Neural crest cell (in vitro differentiated cells): Measurements from ENCODE around the gene SIRPB2. TPM values are rescaled to one million over a fixed set of nuclear protein-coding genes. Genes with fewer than 3 reads are reported as not detected.

Source experiments
- DNase-seq: peaks from one replicate; pipeline ENCODE4 v3.0.0; 2021; ENCODE audit warnings: low read depth, mixed read lengths, low spot score
- H3K27ac Mint-ChIP-seq: one replicate; pipeline ENCODE4 v1.8.0; 2021; ENCODE audit warnings: mild to moderate bottlenecking, mixed read lengths; ENCODE audit not compliant: unreplicated experiment
- H3K27me3 Mint-ChIP-seq: 2 replicates; pipeline ENCODE4 v1.8.0; 2021; ENCODE audit warnings: low read depth, mild to moderate bottlenecking, mixed read lengths
- H3K36me3 Mint-ChIP-seq: 2 replicates; pipeline ENCODE4 v1.8.0; 2021; ENCODE audit warnings: low read depth, mild to moderate bottlenecking, mixed read lengths
- H3K4me1 Mint-ChIP-seq: 2 replicates; pipeline ENCODE4 v1.8.0; 2021; ENCODE audit warnings: mixed read lengths
- H3K4me3 Mint-ChIP-seq: one replicate; pipeline ENCODE4 v1.8.0; 2021; ENCODE audit warnings: mild to moderate bottlenecking, mixed read lengths
- H3K9me3 Mint-ChIP-seq: 2 replicates; pipeline ENCODE4 v1.8.0; 2021; ENCODE audit warnings: mixed read lengths
- total RNA-seq: library from RNA; stranded (reverse); gene quantifications from 2 replicates; pipeline ENCODE4 v1.2.1, GENCODE V29; 2021
- TF ChIP-seq, protein P1 (sequence below): fragments of 200-600 bp; sonication (generic); conservative IDR thresholded peaks from 2 replicates; pipeline ENCODE4 v1.5.0; 2021; ENCODE audit warnings: antibody characterized with exemption, mild to moderate bottlenecking

The SIRPB2 gene
- total RNA-seq, 1 donor from 2014 or later = not detected

DNA sequence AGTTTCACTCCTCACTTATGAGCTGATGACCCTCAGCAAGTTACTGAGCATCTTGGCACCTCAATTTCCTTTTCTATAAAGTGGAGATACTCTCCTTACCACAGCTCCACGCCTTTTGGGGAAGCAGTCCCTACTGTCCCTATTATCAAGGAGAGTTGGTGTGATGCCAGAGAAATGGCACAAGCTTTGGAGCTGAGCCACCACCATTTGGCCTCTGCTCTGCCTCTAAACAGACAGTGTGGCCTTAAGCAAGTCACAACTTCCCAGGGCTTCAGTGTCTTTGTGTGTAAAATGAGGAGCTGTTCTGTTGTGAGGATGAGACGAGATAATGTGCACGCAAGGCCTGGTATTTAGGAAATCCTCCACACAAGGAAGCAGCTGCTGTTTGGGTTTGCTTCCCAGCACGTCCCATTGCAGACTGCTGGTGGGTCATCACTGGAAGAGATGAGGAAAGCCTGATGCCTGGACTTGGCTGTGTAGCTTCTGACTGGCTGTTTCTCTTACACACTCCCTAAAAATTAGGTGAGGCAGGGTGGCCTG lies 43.1 kb downstream of the SIRPB2 start:
- Mint-ChIP-seq H3K36me3 (peaks cover 5% of the 10 kb centered on the region), H3K4me1 (no peaks in the 10 kb centered on the region)

DNA sequence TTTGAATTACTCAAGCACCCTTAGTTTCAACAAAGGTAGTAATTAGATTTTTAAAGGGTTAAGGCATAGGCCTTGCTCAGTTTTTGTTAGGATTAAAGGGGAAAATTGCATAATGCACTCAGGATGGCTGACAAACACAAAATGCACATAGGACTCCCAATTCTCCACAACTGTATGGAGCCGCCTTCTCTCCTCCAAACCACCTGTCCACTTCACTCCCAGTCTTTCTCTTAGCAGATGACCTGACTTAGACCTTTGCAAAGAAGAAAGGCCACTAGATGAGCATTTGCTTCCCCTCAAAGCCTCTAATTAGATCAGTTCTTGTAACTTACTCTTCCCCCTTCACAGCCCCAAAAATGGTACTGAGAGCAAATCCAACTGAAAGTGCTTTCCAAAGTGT lies 44.7 kb downstream of the SIRPB2 start:
- Mint-ChIP-seq H3K9me3 (no peaks in the 10 kb centered on the region), H3K27me3 (no peaks in the 10 kb centered on the region), H3K4me1 (no peaks in the 10 kb centered on the region), H3K36me3 (peaks cover 8% of the 10 kb centered on the region), H3K4me3 (no peak overlapping the region), H3K27ac (no peak overlapping the region)
- no peak for DNase-seq
- TF ChIP-seq, protein P1, sequence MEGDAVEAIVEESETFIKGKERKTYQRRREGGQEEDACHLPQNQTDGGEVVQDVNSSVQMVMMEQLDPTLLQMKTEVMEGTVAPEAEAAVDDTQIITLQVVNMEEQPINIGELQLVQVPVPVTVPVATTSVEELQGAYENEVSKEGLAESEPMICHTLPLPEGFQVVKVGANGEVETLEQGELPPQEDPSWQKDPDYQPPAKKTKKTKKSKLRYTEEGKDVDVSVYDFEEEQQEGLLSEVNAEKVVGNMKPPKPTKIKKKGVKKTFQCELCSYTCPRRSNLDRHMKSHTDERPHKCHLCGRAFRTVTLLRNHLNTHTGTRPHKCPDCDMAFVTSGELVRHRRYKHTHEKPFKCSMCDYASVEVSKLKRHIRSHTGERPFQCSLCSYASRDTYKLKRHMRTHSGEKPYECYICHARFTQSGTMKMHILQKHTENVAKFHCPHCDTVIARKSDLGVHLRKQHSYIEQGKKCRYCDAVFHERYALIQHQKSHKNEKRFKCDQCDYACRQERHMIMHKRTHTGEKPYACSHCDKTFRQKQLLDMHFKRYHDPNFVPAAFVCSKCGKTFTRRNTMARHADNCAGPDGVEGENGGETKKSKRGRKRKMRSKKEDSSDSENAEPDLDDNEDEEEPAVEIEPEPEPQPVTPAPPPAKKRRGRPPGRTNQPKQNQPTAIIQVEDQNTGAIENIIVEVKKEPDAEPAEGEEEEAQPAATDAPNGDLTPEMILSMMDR = no peak

More for the DNA sequence above, 43.1 kb downstream of the SIRPB2 start:
- Mint-ChIP-seq H3K9me3 (no peaks in the 10 kb centered on the region), H3K4me3 (no peak overlapping the region), H3K27ac (peak overlapping the region; percentile 78), H3K27me3 (no peaks in the 10 kb centered on the region)
- TF ChIP-seq, protein P1 = no peak
- no peak for DNase-seq

DNA sequence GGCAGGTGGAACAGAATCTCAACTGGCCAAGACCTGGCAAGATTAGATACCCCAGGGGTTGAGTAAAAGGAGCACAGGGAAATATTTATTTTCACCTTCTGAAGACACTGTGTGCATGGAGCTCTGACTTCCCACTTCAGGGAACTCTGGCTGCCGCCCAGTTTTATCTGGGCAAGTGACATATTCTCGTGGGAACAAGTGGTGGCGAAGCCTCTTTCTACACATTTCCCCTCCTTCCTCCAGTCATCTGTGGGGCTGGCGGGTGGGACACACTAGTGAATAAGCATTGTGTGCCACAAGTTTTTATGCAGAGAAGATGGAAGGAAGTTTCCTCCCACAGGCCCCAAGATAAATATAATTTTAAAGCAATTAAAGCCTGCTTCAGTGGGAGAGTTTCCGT lies 48.1 kb downstream of the SIRPB2 start:
- H3K36me3 Mint-ChIP-seq = peaks cover 12% of the 10 kb centered on the region
- TF ChIP-seq, protein P1 = no peak
- H3K27me3 Mint-ChIP-seq = no peaks in the 10 kb centered on the region
- H3K4me1 Mint-ChIP-seq = no peaks in the 10 kb centered on the region
- no peak for DNase-seq
- H3K9me3 Mint-ChIP-seq = no peaks in the 10 kb centered on the region
- H3K4me3 Mint-ChIP-seq = no peak overlapping the region
- H3K27ac Mint-ChIP-seq = no peak overlapping the region

DNA sequence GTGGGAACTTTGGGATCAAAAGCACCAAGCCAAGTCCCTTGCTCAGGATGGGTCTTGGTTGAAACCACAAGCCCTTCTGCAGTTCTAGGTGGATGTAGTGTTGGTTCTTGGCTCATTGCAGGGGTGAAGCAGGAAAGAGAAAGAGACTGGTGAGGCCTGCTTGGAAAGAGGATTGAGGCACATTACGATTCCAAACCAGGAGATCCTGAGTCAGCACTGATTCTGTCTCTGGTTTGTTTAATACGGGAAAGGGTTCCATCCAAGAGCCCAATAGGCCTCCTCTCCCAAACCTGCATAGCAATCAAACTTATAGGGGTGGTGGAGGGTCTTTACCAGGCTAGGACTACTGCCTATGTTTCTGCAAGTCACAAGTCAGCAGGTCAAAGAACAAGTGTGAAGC lies 48.9 kb downstream of the SIRPB2 start:
- Mint-ChIP-seq H3K4me1 (peaks cover 1% of the 10 kb centered on the region), H3K27ac (no peak overlapping the region), H3K9me3 (no peaks in the 10 kb centered on the region), H3K27me3 (no peaks in the 10 kb centered on the region), H3K4me3 (no peak overlapping the region), H3K36me3 (peaks cover 12% of the 10 kb centered on the region)
- TF ChIP-seq, protein P1 = no peak
- DNase-seq = no peak

DNA sequence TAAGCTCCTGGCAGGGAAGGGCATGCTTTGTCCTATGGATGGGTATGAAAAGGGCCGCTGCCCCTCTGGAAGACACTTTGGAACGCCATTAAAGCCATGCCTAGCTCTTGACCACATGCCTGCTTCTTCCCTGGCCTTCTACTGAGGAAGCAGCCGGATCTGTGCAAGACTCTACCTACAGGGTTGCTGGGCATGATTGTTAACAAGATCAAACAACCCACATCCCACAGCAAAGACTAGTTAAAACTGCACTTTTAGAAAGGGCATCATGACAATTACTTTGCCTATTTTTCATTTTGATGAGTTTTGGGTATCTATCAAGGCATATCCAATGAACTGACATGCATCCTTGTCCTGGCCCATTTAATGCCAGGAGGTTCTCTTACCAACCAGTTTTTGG lies 50.1 kb downstream of the SIRPB2 start:
- Mint-ChIP-seq H3K36me3 (peaks cover 12% of the 10 kb centered on the region), H3K27me3 (no peaks in the 10 kb centered on the region), H3K4me3 (no peak overlapping the region), H3K9me3 (no peaks in the 10 kb centered on the region), H3K4me1 (peaks cover 4% of the 10 kb centered on the region), H3K27ac (no peak overlapping the region)
- no peak for DNase-seq
- TF ChIP-seq, protein P1 = no peak
